MM.1S (cell line): ENCODE measurements around the gene TEX36.

Experiments
- DNase-seq: peaks from one replicate; pipeline ENCODE4 v3.0.0-alpha.2; 2015
- H2AFZ ChIP-seq: fragments of 300-600 bp; sonication (generic); 2 replicates; pipeline ENCODE4 v1.6.0; 2016; ENCODE audit warnings: antibody characterized with exemption, low read length
- H3F3A ChIP-seq: fragments of 300-600 bp; sonication (generic); 2 replicates; pipeline ENCODE4 v1.6.1; 2016; ENCODE audit warnings: mild to moderate bottlenecking, antibody characterized with exemption, low read length, moderate library complexity, mixed read lengths; ENCODE audit not compliant: insufficient read depth
- H3K27ac ChIP-seq: fragments of 300-600 bp; sonication (generic); 2 replicates; pipeline ENCODE4 v1.5.1; 2016; ENCODE audit warnings: mild to moderate bottlenecking, low read length
- H3K27me3 ChIP-seq: fragments of 300-600 bp; sonication (generic); replicated peaks from 2 replicates; pipeline ENCODE4 v1.6.0; 2016; ENCODE audit warnings: low read length; ENCODE audit not compliant: insufficient read depth
- H3K36me3 ChIP-seq: fragments of 300-600 bp; sonication (generic); replicated peaks from 2 replicates; pipeline ENCODE4 v1.6.1; 2016; ENCODE audit warnings: mild to moderate bottlenecking, low read length, mixed read lengths; ENCODE audit not compliant: insufficient read depth
- H3K4me1 ChIP-seq: fragments of 300-600 bp; sonication (generic); 2 replicates; pipeline ENCODE4 v1.6.1; 2016; ENCODE audit warnings: low read length, mixed read lengths
- H3K4me2 ChIP-seq: fragments of 300-600 bp; sonication (generic); 2 replicates; pipeline ENCODE4 v1.6.0; 2016; ENCODE audit warnings: low read depth, low read length
- H3K4me3 ChIP-seq: fragments of 300-600 bp; sonication (generic); 2 replicates; pipeline ENCODE4 v1.5.1; 2016; ENCODE audit warnings: low read length, mixed read lengths
- H3K79me2 ChIP-seq: fragments of 300-600 bp; sonication (generic); 2 replicates; pipeline ENCODE4 v1.6.1; 2016; ENCODE audit warnings: mixed run types, low read length, mixed read lengths
- H3K9ac ChIP-seq: fragments of 300-600 bp; sonication (generic); 2 replicates; pipeline ENCODE4 v1.6.1; 2016; ENCODE audit warnings: low read length, mixed read lengths
- H3K9me2 ChIP-seq: fragments of 300-600 bp; sonication (generic); replicated peaks from 2 replicates; pipeline ENCODE4 v1.6.1; 2016; ENCODE audit warnings: mild to moderate bottlenecking, low read length, mixed read lengths; ENCODE audit not compliant: insufficient read depth
- H3K9me3 ChIP-seq: fragments of 300-600 bp; sonication (generic); replicated peaks from 2 replicates; pipeline ENCODE4 v1.6.1; 2016; ENCODE audit warnings: mild to moderate bottlenecking, low read length, mixed read lengths; ENCODE audit not compliant: insufficient read depth
- H4K20me1 ChIP-seq: fragments of 300-600 bp; sonication (generic); 2 replicates; pipeline ENCODE4 v1.6.1; 2016; ENCODE audit warnings: mild to moderate bottlenecking, low read length, moderate library complexity, mixed read lengths; ENCODE audit not compliant: insufficient read depth
- CTCF ChIP-seq: fragments of 300-600 bp; sonication (generic); IDR thresholded peaks from 2 replicates; pipeline ENCODE4 v1.5.1; 2016; ENCODE audit warnings: antibody characterized with exemption, low read length, mixed read lengths
- EZH2 ChIP-seq: fragments of 300-600 bp; sonication (generic); optimal IDR thresholded peaks from 2 replicates; pipeline ENCODE3; 2017; ENCODE audit warnings: low read depth, mild to moderate bottlenecking, antibody characterized with exemption, low read length, mixed read lengths
- EZH2phosphoT487 ChIP-seq: fragments of 300-600 bp; sonication (generic); IDR thresholded peaks from 2 replicates; pipeline ENCODE4 v1.6.1; 2018; ENCODE audit warnings: antibody characterized with exemption, low read length

TEX36 gene

GRCh38 chr10:125628104-125629049, 54.6 kb downstream of the TEX36 start:
- Histone ChIP-seq H3K9me2 (no peaks in the 10 kb centered on the region), H3K27ac (no peak overlapping the region)

GRCh38 chr10:125627646-125628045, 55.3 kb downstream of the TEX36 start:
- Histone ChIP-seq H3K27ac (no peak overlapping the region), H3K4me2 (no peak overlapping the region), H4K20me1 (no peaks in the 10 kb centered on the region), H3F3A (no peaks in the 10 kb centered on the region), H3K79me2 (no peaks in the 10 kb centered on the region), H2AFZ (no peak overlapping the region), H3K4me3 (no peak overlapping the region), H3K9me3 (no peaks in the 10 kb centered on the region), H3K9ac (no peak overlapping the region), H3K9me2 (no peaks in the 10 kb centered on the region), H3K27me3 (peaks cover 7% of the 10 kb centered on the region; the same call in 1 of the 2 replicates), H3K36me3 (no peaks in the 10 kb centered on the region), H3K4me1 (no peaks in the 10 kb centered on the region)
- no peak for TF ChIP-seq EZH2
- no peak for TF ChIP-seq CTCF
- TF ChIP-seq EZH2phosphoT487, result no peak
- no peak for DNase-seq

More at GRCh38 chr10:125628104-125629049, 54.6 kb downstream of the TEX36 start:
- Histone ChIP-seq H3K4me3 (no peak overlapping the region), H4K20me1 (no peaks in the 10 kb centered on the region), H3K9ac (no peak overlapping the region), H3K79me2 (no peaks in the 10 kb centered on the region), H3K4me2 (no peak overlapping the region), H3K9me3 (no peaks in the 10 kb centered on the region), H3K4me1 (no peaks in the 10 kb centered on the region), H3K36me3 (no peaks in the 10 kb centered on the region), H3K27me3 (peaks cover 12% of the 10 kb centered on the region; the same call in 1 of the 2 replicates), H3F3A (no peaks in the 10 kb centered on the region), H2AFZ (no peak overlapping the region)
- TF ChIP-seq CTCF (no peak), EZH2 (no peak), EZH2phosphoT487 (no peak)
- no peak for DNase-seq

- Histone ChIP-seq H3K79me2 (no peaks in the 10 kb centered on the region), H3K27ac (no peak overlapping the region), H3K9me2 (no peaks in the 10 kb centered on the region), H2AFZ (no peak overlapping the region), H3K9me3 (no peaks in the 10 kb centered on the region), H3K4me1 (no peaks in the 10 kb centered on the region), H3K27me3 (peaks cover 7% of the 10 kb centered on the region; the same call in 1 of the 2 replicates), H3K9ac (no peak overlapping the region), H3K36me3 (no peaks in the 10 kb centered on the region), H3K4me3 (no peak overlapping the region), H3K4me2 (no peak overlapping the region), H4K20me1 (no peaks in the 10 kb centered on the region), H3F3A (no peaks in the 10 kb centered on the region)
- no peak for DNase-seq
- TF ChIP-seq CTCF (no peak), EZH2phosphoT487 (no peak), EZH2 (no peak)
Measured at GRCh38 chr10:125626671-125627070, 56.3 kb downstream of the TEX36 start.
